GM19193 (cell line): ENCODE data around the gene SPTB.

Experiments
- POLR2A ChIP-seq: IDR thresholded peaks from 4 replicates; pipeline ENCODE4 v1.6.1; 2011; ENCODE audit not compliant: insufficient read depth, insufficient read length; ENCODE audit errors: extremely low read depth

SPTB gene

GRCh38 chr14:64752909-64753308 lies 126.8 kb downstream of the SPTB start:
- TF ChIP-seq POLR2A: no peak

GRCh38 chr14:64748995-64749714 lies 130.6 kb downstream of the SPTB start:
- no peak for TF ChIP-seq POLR2A

DNA sequence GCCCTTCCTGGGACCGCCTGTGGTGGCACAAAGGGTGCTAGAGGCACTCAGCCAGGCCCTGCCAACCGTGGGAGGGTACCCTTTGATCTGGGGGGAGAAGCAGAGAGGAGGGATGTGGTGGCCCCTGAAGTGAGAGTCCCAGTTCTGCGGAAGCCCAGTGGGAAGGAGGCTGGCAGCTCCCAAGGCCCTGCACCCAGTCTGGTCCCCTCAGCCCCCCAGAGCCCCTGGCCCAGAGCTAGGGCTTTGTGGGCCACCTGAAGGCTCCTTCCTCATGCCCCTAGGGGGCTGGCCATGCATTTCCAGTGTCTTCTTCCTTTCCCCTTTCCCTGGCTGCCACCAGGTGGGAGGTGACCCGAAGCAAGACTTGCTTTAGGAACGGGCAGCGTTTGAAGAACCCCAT lies 131.2 kb downstream of the SPTB start:
- TF ChIP-seq POLR2A: no peak

DNA sequence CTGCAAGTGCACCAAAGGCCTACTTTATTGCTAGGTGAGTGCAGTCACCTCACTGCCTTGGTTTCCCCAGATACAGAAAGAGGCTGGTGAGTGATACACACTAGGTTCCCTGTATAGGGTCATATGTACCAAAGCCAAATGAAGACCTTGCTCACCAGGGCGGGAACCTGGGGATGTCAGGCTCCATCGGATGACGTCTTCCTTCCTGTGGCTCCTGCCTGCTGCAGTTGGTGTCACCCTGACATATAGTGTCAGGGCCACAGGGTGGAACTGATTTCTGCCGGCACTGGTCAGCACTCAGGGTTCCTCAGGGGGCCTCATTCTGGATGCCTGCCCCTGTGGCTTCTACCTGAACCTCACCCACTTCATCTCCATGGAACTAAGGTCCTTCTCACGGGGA lies 132.4 kb downstream of the SPTB start:
- no peak for TF ChIP-seq POLR2A

GRCh38 chr14:64746298-64747250 lies 133.1 kb downstream of the SPTB start:
- no peak for TF ChIP-seq POLR2A

GRCh38 chr14:64745511-64746091 lies 134.1 kb downstream of the SPTB start:
- TF ChIP-seq POLR2A: no peak

DNA sequence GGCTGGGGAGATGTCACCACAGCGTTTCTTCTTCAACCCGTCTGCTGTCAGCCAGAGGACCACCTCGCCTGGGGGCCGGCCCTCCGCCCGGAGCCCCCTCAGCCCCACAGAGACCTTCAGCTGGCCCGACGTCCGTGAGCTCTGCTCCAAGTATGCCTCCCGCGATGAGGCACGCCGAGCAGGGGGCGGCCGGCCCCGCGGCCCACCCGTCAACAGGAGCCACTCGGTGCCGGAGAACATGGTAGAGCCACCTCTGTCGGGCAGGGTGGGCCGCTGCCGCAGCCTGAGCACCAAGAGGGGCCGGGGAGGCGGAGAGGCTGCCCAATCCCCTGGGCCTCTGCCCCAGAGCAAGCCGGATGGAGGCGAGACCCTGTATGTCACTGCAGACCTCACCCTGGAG lies 136.6 kb downstream of the SPTB start:
- TF ChIP-seq POLR2A: no peak

- no peak for TF ChIP-seq POLR2A
Observed at GRCh38 chr14:64741961-64742360, 137.7 kb downstream of the SPTB start.

DNA sequence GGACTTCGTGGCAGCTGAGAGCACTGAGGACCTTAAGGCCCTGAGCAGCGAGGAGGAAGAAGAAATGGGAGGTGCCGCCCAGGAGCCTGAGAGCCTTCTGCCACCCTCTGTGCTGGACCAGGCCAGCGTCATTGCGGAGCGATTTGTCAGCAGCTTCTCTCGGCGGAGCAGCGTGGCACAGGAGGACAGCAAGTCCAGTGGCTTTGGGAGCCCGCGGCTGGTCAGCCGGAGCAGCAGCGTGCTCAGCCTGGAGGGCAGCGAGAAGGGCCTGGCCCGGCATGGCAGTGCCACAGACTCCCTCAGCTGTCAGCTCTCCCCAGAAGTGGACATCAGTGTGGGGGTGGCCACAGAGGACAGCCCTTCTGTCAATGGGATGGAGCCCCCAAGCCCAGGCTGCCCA lies 138.5 kb downstream of the SPTB start:
- no peak for TF ChIP-seq POLR2A

DNA sequence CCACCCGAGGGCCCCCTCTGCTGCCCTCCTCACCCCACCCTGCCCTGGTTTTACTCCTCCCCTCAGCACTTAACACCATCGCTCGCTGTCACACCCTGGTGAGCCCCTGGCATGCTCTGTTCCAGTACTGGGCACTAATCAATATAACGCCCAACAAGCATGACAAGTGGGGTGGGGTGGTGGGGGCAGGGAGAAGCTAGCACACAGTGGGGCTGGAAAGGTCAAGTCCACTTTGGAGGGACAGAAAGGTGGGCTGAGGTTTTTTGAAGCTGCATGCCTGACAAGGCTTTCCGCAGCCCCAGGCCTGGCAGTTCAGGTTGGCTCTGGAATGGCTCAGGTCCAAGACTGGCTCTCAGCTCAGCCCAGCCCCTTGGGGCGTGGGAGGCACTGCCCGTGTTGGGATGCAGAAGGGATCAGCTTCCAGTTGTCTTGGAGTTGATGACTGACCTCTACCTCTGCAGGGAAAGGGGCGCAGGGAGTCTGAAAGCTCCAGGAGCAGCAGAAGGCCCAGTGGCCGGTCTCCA lies 141.4 kb downstream of the SPTB start:
- TF ChIP-seq POLR2A: no peak

DNA sequence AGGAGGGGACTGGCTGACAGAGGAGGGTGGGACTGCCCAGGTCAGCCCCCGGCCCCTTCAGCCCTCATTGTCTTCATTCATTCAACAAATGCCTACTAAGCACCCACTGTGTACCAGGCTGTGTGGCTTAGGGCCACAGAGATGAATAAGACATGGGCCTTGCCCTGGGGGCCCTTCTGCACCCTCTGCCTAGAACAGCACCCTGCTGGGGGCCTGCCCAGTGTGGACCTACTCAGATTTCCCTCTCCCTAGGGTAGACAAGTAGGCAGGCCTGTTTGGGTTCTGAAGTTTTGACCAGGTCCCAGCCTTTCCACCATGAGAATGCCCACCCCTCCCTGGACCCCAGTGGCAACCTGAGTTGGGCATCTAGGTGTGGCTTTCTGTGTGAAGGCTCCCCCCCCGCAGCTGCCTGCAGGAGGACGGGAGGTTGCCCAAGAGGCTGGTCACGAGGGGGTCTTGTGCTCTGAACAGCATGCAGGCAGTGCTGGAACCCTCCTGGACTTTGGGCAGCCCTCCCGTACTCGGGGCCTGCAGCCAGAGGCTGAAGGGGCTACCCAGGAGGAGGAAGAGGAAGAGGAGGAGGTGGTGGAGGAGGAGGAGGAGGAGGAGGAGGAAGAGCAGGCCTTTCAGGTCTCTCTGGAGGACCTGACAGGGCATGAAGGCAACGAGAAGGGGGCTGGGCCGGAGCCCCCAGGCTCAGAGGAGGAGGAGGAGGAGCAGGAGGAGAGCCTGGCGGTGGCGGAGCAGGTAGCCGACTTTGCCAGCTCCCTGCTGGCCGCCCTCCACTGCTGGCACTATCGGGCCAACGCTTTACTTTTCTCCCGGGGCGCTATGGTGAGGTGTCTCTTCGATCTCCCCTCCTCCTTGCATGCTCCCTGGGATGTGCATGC lies 142.1 kb downstream of the SPTB start:
- TF ChIP-seq POLR2A: no peak

DNA sequence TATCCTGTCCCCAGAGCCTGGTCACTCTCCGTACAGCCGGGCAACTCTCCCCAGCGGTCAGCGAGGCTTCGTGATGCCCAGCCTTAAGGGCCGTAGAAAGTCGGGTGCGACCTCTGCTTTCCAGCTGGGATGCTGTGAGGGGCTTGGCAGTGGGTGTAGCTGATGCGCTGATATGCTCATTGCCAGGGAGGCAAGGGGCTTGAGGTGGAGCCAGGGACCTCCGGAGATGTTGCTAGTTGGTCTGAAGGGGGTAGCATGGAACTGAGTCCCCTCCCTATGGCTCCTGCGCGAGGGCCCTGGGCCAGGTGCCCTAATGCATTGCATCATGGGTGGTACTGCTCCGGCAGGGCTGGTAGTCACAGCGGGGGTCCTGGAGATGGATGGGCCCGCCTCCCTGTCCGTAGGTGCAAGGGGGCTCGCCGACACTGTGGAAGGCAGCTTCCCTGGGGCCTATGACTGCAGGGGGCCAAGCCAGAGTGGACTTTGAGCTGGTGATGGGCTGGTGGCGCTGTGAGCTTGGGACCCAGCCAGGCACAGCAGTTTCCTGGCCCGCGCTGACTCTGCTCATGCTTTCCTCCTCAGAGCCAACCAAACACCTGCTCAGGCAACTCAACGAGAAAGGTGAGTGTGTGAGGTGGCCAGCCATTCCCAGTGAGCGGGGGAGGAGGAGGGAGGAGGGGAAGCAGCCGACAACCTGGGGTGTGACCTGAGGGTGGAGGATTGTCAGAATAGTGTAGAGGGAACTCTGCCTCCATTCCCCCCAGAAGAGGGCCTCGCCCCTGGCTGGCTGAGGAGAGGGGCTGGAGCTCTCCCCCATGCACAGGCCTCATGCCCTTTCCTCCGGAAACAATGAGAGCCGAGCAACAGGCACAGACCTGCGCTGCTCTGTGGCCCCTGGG lies 143.2 kb downstream of the SPTB start:
- no peak for TF ChIP-seq POLR2A

- TF ChIP-seq POLR2A: no peak
Observed at GRCh38 chr14:64734990-64735389, 144.7 kb downstream of the SPTB start.
